Inflammatory macrophage treated with lipopolysaccharide for 4 hours (primary cell): ENCODE data around the gene GABRB2.
"Not testable (repeated sequence)": the region's sequence is repeated elsewhere in the genome, so short reads cannot be mapped to it uniquely, and the experiment has no call there.

Experiments
- DNase-seq: peaks from one replicate; pipeline ENCODE4 v3.0.0-alpha.2; 2020

Gene GABRB2

DNA sequence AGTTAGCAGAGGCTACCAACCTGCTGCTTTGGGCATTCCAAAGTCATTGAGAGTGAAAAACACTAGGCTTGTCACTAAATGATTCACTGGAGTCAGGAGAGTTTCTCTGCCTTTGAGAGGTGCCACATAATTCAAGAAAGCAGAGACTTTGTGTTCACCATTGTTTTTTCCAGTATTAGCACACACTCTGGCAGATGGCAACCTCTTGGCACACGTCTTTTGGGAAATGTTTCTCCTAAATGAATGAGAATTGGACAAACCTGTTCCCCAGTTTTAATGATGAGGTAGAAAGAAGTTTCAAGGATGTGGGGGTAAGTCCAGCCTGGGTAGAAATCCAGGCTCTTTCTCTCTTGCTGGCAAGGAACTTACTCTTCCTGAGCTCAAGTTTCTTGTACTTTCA is 259.1 kb downstream of the GABRB2 start:
- no peak for DNase-seq

DNA sequence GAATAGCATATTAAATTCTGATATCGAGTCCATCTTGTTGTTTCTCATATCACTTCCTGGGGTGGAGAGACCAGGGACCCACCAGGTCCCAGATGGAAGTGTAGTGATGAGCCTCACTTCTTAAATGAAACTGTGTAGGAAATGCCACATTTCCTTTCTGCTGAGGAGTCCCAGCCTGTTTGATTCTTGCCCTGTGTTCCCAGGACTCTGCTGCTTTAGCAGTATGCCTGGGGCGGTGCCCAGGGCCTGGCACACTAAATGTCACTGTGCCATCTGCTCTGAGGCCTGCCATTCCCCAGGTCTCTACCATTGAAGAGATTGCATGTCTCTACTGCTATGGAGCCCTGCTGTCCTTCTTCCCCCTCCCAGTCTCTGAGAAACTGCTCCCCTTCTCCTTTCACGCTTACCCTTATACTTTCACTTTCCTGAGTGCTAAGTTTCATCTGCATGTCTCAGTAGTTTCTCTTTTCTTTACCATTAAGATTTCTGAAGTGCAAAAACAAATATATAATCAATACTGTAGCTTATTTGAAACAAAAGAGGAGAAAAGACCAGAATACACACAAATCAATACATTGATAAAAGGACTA is 260.4 kb downstream of the GABRB2 start:
- DNase-seq = no peak

DNA sequence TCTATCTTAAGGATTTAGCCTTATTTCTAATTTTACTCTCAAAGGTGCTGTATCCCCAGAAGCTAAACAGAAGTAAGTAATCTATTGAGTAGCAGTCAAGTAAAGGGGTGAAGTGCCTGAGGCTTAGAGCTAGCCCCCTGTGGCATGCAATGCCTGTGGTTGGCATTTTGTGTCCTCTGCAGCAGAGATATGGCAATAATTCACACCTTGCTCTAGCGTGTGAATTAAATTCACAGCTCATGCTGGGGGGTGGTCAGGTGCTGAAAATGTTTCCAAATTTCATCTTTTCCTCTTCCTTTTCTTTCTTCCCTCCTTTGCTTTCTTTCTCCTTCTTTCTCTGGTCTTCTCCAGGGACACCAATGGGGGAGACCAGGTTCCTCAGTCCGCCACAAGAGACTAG is 262.1 kb downstream of the GABRB2 start:
- no peak for DNase-seq

DNA sequence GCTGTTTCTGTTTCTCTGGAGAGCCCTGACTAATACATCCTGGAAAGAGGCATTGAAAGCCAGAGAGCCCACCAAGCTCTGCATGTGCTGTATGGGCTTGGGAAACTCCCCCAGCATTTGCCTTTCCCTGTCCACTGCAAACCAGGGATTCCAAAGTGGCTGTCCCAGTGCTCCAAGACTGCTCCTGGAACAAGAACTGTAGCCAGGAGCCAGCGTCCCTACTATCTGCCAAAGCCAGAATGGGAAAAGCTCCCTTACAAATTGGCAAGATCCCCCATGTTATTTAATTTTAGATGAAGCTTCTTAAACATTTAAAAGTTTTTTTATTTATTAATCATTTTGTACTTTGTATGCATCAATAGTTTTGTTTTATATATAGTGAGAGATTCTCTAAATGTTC is 263.2 kb downstream of the GABRB2 start:
- no peak for DNase-seq

DNA sequence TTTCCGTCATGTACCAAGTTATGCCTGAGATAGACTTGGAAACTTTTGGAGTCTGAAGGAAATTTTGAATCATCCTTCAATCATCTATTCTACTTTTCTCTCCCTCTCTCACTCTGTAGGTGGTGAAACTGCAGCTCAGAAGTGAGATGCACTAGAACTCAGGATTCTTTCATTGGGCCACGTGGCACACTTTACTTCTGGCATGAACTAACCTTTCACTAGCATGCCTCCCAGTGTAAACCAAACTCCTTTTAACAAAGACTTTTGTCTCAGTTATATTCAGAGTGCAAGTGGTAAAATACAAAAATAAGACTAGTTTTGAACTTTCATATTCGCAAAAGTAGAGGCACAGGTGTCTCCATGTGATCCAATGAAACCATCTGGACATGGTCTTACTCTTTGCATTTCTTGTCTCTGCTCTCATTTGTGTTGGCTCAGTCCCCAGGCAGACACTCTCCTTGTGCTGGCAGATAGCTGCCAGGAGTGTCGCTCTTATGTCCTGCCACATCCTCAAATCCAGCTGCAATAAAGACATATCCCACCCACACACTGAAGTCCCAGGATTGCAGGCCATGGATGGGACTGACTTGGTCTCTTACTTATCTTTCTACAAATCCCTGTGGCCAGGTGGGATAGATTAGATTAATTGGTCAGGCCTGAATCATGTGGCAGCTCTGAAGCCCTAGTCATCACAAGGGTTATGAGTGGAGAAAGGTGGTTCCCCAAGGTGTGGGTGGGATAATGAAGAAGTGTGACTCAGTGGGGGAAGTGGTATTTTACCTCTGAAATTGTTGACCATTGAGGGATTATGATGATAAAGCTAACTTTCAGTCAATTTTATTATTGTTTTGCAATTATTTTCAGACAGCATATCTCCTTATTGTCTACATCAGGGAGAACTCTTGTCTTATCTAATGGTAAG is 267.5 kb downstream of the GABRB2 start:
- DNase-seq = no peak

DNA sequence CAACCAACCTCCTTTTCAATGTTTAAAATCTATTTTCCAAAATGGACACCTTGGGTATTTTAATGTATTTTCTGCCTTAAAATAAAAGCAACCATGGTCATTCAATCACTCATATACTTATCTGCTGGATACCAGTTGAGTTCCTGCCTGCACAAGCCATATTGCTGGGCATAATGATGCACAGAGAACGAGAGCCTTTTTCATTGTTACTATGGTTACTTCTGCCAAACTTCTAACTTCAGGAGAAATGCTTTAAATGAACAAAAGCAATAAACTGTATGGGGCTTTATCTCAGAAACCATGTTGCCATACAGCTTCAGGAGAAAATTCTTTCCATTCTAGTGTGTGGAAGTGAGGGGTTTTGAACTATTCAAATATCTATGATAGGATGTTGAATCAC is 269.5 kb downstream of the GABRB2 start:
- no peak for DNase-seq

DNA sequence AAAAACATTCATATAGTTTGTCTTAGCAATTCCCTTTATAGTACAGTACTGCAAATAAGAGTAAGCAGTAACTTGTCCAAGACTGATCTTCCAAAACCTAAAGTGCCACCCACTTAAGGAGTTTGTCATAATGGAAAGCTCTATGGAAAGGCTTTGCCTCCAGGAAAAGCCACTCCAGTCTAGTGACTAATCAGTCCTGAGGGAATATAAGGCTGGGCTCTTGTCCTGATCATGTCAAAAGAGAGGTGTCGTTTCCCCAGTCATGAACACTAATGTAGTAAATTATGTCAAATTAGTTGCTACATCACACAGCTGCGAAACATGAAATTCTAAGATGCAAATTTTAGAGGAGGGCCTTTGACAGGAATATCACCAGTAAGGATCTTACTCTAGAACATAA is 271.6 kb downstream of the GABRB2 start:
- DNase-seq = no peak

DNA sequence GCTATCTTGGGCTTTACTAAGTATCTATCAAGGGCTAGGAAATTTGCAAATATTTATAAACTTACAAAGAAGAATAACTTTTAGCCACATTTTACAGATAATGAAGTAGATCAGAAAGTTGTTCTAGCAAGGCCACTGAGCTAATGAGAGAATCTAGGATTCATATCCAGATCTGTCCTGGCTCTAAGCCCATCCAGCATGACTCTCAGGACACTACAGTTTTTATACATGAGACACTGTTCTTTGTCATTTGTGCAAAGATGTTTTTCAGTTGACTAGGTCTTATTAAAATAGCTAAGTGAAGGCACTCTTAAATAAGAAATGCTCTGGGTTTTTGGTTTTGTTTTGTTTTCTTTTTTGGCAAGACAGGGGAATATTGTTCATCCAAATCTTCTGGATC is 273.1 kb downstream of the GABRB2 start:
- DNase-seq = no peak

DNA sequence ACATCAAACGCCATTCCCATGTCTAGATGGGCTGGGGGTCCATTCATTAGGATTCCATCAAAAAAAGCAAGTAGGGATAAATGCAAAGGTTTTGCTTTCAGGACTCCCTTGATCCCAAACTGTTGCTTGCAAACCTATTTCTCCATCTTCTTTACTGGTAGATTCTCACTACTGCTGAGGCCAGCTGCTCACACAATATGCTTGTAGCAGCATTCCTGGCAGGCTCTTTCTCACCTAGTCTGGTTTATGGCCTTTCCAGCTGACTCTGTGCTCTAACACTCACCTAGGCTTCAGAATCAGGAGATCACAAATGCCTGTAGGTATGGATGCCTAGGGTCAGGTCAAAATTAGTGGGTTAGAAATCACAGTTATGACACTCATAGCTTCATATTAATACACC is 274.7 kb downstream of the GABRB2 start:
- DNase-seq = no peak

DNA sequence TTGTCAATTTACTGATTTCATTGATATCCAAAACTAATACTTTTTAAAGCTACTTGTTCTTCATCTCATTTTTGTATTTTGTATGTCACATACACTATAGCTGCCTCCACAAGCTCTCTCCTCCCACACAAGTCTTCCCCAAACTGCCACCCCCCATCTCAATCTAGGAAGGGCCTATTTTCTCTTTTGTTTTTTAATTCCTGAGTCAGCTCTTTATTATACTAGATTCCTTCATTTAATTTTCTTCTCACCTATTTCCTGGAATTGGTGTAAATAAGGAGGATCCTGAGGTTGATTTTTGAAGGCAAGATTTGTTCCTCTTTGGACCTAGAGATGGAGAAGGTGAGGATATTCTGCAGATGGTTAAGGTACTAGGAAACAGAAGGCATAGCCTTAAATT is 277.4 kb downstream of the GABRB2 start:
- DNase-seq = no peak

DNA sequence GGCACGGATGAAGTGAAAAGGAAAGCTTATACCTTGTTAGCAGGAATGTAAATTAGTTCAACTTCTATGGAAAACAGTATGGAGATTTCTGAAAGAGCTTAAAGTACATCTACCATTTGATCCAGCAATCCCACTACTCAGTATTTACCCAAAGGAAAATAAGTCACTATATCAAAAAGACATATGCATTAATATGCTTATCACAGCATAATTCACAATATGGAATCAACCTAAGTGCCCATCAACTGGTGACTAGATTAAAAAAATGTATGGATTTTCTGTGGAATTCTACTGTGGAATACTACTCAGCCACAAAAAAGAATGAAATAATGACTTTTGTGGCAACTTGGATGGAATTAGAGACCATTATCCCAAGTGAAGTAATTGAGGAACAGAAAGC is 279.6 kb downstream of the GABRB2 start:
- DNase-seq = no peak

DNA sequence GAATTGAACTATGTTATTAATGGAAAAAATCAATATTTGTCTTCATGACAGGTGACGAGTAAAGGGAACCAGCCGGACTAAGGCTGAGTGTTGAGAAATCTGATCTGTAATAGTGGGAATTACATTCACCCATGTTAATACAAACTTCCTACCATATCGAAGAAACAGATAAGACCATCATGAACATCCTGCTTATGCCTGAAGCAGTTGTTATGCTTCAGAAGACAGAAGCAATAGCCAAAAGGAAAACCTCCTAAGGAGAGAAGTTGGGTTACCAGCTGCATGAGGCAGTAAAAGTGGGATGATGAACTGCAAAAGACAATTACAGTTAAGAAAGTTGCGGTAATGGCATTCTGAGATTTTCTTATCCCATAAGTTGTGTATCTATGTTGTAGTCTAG is 281.5 kb downstream of the GABRB2 start:
- no peak for DNase-seq

DNA sequence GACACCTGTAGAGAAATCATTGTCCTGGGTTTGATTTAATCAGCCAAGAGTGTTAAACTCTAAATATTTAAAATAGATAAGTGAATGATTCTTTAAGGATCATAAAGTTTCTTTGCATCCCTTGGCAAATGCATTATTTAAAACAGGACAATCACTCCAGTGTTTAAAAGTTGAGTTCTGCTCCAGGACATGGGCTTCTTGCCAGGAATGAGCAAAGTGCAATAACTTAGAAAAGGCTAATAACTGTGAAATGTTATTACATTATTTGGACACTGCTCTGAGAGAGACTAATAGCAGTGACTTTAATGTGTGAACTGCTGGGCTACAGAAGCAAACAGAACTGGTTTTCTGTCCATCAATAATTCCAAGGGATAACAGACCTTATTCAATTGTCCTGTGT is 283.3 kb downstream of the GABRB2 start:
- DNase-seq = no peak

DNA sequence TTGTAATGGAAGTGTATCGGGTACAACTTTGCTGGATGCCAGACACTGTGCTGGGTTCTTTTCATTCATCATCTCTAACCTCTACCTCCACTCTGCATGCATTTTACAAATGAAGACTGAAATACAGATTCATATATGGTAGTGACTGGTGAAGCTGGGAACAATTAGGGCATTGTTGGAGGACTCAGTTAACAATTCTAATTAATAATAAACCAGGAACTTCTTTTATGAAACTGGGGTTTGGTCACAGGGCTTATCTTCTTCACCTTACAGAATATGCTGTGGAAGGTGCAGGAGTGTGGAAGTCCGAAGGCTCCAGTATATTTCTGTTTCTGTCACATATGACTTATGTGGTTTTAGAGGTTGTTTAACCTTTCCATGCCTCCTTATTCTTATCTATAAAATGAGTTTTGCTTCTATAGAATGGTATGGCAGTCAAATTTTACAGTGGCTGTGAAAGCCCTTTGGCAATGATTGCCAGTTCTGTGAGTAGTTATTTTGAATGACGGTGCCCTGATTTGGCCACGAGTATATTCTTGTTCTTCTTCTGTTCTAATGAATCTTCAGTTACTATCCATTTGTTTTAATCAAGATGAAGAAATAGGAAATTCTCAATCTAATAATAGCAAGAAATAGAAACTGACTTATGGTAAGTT is 284.7 kb downstream of the GABRB2 start:
- DNase-seq = no peak

DNA sequence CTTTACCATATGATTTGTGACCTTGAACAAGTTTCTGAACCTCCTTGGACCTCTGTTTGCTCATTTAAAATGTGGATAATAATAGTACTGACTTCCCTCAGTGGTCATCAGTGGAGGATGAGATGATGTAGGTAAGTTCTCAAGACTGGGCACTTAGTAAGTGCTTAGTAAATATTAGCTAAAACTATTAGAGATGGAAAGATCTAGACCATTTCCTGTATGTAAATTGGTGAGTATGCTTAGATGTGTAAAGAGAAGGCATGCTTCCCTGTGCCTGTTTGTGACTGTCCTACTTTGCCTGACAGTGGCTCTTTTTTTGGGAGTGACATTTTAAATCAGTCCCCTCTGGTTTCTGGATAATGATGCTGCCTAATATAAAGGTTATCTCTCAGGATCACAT is 288.1 kb downstream of the GABRB2 start:
- no peak for DNase-seq

DNA sequence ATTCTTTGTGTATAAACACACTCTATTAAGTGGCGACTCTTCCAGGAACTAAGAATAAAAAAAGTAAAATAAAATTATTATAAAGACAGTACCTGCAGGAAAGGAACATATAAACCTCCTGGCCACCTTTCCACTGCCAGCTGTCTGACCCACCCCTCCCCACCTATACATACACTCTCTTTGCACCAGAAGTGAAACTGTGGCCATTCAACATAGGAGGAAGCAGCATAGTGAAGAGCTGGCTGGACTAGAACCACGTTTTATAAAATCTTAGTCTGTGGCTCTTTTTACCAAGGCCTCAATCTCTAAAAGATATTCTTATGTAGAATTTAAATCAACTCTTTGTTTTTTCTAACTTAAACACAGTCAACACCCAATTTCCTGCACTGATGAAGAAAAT is 289.6 kb downstream of the GABRB2 start:
- DNase-seq = no peak

DNA sequence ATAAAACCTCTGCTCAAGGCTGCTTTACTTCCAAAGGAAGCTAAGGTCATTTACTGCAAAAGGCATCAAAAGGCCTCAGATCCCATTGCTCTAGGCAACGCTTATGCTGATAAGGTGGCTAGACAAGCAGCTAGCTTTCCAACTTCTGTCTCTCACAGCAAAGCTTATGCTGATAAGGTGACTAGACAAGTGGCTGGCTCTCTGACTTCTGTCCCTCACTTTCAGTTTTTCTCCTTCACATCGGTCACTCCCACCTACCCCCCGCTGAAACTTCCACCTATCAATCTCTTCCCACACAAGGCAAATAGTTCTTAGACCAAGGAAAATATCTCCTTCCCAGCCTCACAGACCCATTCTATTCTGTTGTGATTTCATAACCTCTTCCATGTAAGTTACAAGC is 293.6 kb downstream of the GABRB2 start:
- DNase-seq = not testable (repeated sequence)

DNA sequence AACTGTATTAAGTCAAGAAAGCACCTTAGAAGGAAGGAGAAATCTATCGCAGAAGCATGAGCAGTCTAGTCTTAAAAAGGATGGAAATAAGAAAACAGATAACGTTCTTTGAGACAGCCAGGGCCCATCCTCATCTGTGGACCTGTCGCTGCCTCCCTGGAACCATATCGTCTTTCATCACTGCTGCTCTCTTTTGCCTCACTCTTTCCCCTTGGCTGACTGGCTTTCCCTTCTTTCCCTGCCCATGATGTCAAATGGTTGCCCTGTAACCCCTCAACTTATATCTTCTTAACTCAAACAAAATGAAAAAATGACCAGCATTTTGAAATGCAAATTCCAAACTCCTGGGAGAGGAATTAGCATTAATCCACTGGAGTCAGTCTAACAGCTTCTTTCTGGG is 299.8 kb downstream of the GABRB2 start:
- DNase-seq = no peak

DNA sequence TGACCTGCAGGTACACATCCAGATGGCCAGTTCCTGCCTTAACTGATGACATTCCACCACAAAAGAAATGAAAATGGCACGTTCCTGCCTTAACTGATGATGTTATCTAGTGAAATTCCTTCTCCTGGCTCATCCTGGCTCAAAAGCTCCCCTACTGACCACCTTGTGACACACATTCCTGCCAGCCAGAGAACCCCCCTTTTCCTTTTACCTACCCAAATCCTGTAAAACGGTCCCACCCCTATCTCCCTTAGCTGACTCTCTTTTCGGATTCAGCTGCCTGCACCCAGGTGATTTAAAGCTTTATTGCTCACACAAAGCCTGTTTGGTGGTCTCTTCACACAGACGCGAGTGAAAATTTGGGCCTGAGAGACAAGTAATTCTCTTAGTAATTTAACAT is 300.7 kb downstream of the GABRB2 start:
- DNase-seq = not testable (repeated sequence)
